Measurements from ENCODE around the gene KIAA0513.
"Not testable (repeated sequence)": the region's sequence is repeated elsewhere in the genome, so short reads cannot be mapped to it uniquely, and the experiment has no call there.

The KIAA0513 gene

GRCh38 chr16:85046472-85046916 lies 18.9 kb downstream of the KIAA0513 start:
- no peak for DNase-seq (ENCODE audit: insufficient read length, low spot score)
- TF ChIP-seq POLR2A (IDR thresholded peaks at IDR 0.05; ENCODE audit: low read depth, low read length) (no peak), TAF1 (IDR thresholded peaks at IDR 0.05; ENCODE audit: low read depth, low read length) (no peak), POLR2AphosphoS5 (IDR thresholded peaks at IDR 0.05; ENCODE audit: low read depth, low read length) (no peak), SPI1 (IDR thresholded peaks at IDR 0.05; ENCODE audit: low read depth, low read length) (no peak), POU2F2 (IDR thresholded peaks at IDR 0.05; ENCODE audit: low read depth, low read length) (no peak), PAX5 (IDR thresholded peaks at IDR 0.05; ENCODE audit: insufficient read depth, low read length, severe bottlenecking) (no peak)
- FAIRE-seq, result no peak

- no peak for DNase-seq (ENCODE audit: insufficient read length, low spot score)
- FAIRE-seq, result no peak
- no peak for TF ChIP-seq POLR2AphosphoS5 (IDR thresholded peaks at IDR 0.05; ENCODE audit: low read depth, low read length)
- no peak for TF ChIP-seq SPI1 (IDR thresholded peaks at IDR 0.05; ENCODE audit: low read depth, low read length)
- no peak for TF ChIP-seq POU2F2 (IDR thresholded peaks at IDR 0.05; ENCODE audit: low read depth, low read length)
- no peak for TF ChIP-seq POLR2A (IDR thresholded peaks at IDR 0.05; ENCODE audit: low read depth, low read length)
- TF ChIP-seq PAX5 (IDR thresholded peaks at IDR 0.05; ENCODE audit: insufficient read depth, low read length, severe bottlenecking), result no peak
- no peak for TF ChIP-seq TAF1 (IDR thresholded peaks at IDR 0.05; ENCODE audit: low read depth, low read length)
These were observed 19.6 kb downstream of the KIAA0513 start for GRCh38 chr16:85046931-85047866.

GRCh38 chr16:85047867-85048455 lies 20.4 kb downstream of the KIAA0513 start:
- no peak for DNase-seq (ENCODE audit: insufficient read length, low spot score)
- TF ChIP-seq TAF1 (IDR thresholded peaks at IDR 0.05; ENCODE audit: low read depth, low read length), result no peak
- peak; percentile 69 for TF ChIP-seq SPI1 (IDR thresholded peaks at IDR 0.05; ENCODE audit: low read depth, low read length)
- TF ChIP-seq PAX5 (IDR thresholded peaks at IDR 0.05; ENCODE audit: insufficient read depth, low read length, severe bottlenecking), result no peak
- FAIRE-seq, result no peak

- TF ChIP-seq SPI1 (IDR thresholded peaks at IDR 0.05; ENCODE audit: low read depth, low read length) (no peak), PAX5 (IDR thresholded peaks at IDR 0.05; ENCODE audit: insufficient read depth, low read length, severe bottlenecking) (no peak), TAF1 (IDR thresholded peaks at IDR 0.05; ENCODE audit: low read depth, low read length) (no peak), POU2F2 (IDR thresholded peaks at IDR 0.05; ENCODE audit: low read depth, low read length) (no peak), POLR2AphosphoS5 (IDR thresholded peaks at IDR 0.05; ENCODE audit: low read depth, low read length) (no peak)
- no peak for FAIRE-seq
These were observed 21.4 kb downstream of the KIAA0513 start for GRCh38 chr16:85048921-85049562.

GRCh38 chr16:85049706-85050305 lies 22.2 kb downstream of the KIAA0513 start:
- DNase-seq (ENCODE audit: insufficient read length, low spot score), result no peak
- TF ChIP-seq SPI1 (IDR thresholded peaks at IDR 0.05; ENCODE audit: low read depth, low read length) (no peak), POLR2AphosphoS5 (IDR thresholded peaks at IDR 0.05; ENCODE audit: low read depth, low read length) (no peak), PAX5 (IDR thresholded peaks at IDR 0.05; ENCODE audit: insufficient read depth, low read length, severe bottlenecking) (no peak), POLR2A (IDR thresholded peaks at IDR 0.05; ENCODE audit: low read depth, low read length) (no peak), TAF1 (IDR thresholded peaks at IDR 0.05; ENCODE audit: low read depth, low read length) (no peak), POU2F2 (IDR thresholded peaks at IDR 0.05; ENCODE audit: low read depth, low read length) (no peak)
- no peak for FAIRE-seq

More at GRCh38 chr16:85048921-85049562, 21.4 kb downstream of the KIAA0513 start:
- DNase-seq (ENCODE audit: insufficient read length, low spot score), result no peak

- TF ChIP-seq TAF1 (IDR thresholded peaks at IDR 0.05; ENCODE audit: low read depth, low read length) (no peak), POLR2AphosphoS5 (IDR thresholded peaks at IDR 0.05; ENCODE audit: low read depth, low read length) (no peak), POU2F2 (IDR thresholded peaks at IDR 0.05; ENCODE audit: low read depth, low read length) (no peak), SPI1 (IDR thresholded peaks at IDR 0.05; ENCODE audit: low read depth, low read length) (no peak), POLR2A (IDR thresholded peaks at IDR 0.05; ENCODE audit: low read depth, low read length) (no peak), PAX5 (IDR thresholded peaks at IDR 0.05; ENCODE audit: insufficient read depth, low read length, severe bottlenecking) (no peak)
These were observed 23.5 kb downstream of the KIAA0513 start for GRCh38 chr16:85051067-85051581.

GRCh38 chr16:85051683-85052082 lies 24.1 kb downstream of the KIAA0513 start:
- FAIRE-seq (no peak), DNase-seq (ENCODE audit: insufficient read length, low spot score) (no peak)
- TF ChIP-seq POLR2A (IDR thresholded peaks at IDR 0.05; ENCODE audit: low read depth, low read length) (no peak), PAX5 (IDR thresholded peaks at IDR 0.05; ENCODE audit: insufficient read depth, low read length, severe bottlenecking) (no peak), SPI1 (IDR thresholded peaks at IDR 0.05; ENCODE audit: low read depth, low read length) (no peak), POLR2AphosphoS5 (IDR thresholded peaks at IDR 0.05; ENCODE audit: low read depth, low read length) (no peak), POU2F2 (IDR thresholded peaks at IDR 0.05; ENCODE audit: low read depth, low read length) (no peak), TAF1 (IDR thresholded peaks at IDR 0.05; ENCODE audit: low read depth, low read length) (no peak)

More at GRCh38 chr16:85051067-85051581, 23.5 kb downstream of the KIAA0513 start:
- DNase-seq (ENCODE audit: insufficient read length, low spot score) (no peak), FAIRE-seq (no peak)

GRCh38 chr16:85052536-85052935 lies 24.9 kb downstream of the KIAA0513 start:
- FAIRE-seq, result no peak

GRCh38 chr16:85054321-85054720 lies 26.7 kb downstream of the KIAA0513 start:
- not testable (repeated sequence) for DNase-seq (ENCODE audit: insufficient read length, low spot score); FAIRE-seq

More at GRCh38 chr16:85052536-85052935, 24.9 kb downstream of the KIAA0513 start:
- DNase-seq (ENCODE audit: insufficient read length, low spot score), result no peak
- TF ChIP-seq PAX5 (IDR thresholded peaks at IDR 0.05; ENCODE audit: insufficient read depth, low read length, severe bottlenecking), result no peak
- TF ChIP-seq POLR2AphosphoS5 (IDR thresholded peaks at IDR 0.05; ENCODE audit: low read depth, low read length), result no peak
- no peak for TF ChIP-seq POU2F2 (IDR thresholded peaks at IDR 0.05; ENCODE audit: low read depth, low read length)
- TF ChIP-seq SPI1 (IDR thresholded peaks at IDR 0.05; ENCODE audit: low read depth, low read length), result no peak
- TF ChIP-seq TAF1 (IDR thresholded peaks at IDR 0.05; ENCODE audit: low read depth, low read length), result no peak
- TF ChIP-seq POLR2A (IDR thresholded peaks at IDR 0.05; ENCODE audit: low read depth, low read length), result no peak
